Smooth muscle cell of the brain vasculature (primary cell): ENCODE measurements around the gene STOX2.

ENCODE experiments used
- DNase-seq: peaks from one replicate; pipeline ENCODE4 v3.0.0-alpha.2; 2012; ENCODE audit warnings: low read depth, low spot score

Gene STOX2

GRCh38 chr4:183986971-183987946, 82.2 kb downstream of the STOX2 start:
- peak; percentile 9 for DNase-seq

- peak; percentile 41 for DNase-seq
Observed at GRCh38 chr4:183987987-183988392, 82.9 kb downstream of the STOX2 start.

DNA sequence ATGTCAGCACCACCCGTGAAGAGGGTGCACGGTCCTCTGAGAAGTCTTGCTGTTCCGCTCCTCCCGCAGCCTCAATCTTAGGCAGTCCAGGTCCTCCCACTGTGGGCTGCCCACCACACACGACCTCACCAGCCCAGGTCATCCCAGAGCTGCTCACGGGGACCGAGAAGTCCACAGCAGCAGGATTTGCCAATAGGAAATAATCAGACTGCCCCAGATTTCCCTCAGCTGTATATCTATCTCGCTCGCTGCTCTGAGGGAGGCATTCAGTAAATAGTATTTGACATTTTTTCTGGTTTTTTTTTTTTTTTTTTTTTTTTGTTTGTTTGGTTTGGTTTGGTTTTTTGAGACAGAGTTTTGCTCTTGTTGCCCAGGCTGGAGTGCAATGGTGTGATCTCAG, 83.8 kb downstream of the STOX2 start:
- no peak for DNase-seq

- DNase-seq, result no peak
Observed at GRCh38 chr4:183989461-183989860, 84.4 kb downstream of the STOX2 start.

DNA sequence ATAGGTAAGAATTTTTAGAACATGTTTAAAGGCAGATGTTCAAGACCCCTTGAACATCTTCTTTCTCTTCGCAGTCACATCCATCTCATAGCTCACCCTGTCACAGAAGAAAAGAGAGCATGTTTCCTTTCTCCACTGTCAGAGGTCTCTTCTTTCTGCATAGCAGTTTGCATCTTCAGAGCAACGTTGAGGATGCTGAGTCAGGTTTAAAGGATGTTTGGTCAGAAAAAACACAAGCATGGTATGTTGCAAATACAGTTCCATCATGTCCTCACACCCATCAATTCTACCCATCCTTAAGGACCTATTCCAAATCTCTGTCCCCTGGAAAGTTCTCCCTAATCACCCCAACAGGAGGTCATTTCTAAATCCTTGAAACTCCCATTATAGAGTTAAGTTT, 84.8 kb downstream of the STOX2 start:
- DNase-seq, result no peak

DNA sequence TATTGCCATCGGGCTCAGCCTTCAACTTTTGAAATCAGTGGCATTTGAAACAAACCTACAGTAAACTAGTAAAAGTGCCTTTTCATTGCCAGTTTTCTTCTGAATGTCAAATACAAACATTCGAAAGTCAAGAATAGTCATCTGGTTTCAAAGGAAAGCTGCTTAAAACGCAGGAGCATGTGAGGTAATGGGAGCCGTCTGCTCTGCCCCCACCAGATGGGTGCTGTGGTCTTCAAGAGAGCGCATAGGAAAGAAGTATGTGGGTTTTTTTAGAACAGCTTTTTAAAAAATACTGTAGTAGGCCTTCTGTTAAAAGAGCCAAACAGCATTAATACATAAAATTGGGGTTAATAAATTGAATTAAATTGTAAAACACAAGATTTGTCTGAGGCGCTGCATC, 88.6 kb downstream of the STOX2 start:
- no peak for DNase-seq

DNA sequence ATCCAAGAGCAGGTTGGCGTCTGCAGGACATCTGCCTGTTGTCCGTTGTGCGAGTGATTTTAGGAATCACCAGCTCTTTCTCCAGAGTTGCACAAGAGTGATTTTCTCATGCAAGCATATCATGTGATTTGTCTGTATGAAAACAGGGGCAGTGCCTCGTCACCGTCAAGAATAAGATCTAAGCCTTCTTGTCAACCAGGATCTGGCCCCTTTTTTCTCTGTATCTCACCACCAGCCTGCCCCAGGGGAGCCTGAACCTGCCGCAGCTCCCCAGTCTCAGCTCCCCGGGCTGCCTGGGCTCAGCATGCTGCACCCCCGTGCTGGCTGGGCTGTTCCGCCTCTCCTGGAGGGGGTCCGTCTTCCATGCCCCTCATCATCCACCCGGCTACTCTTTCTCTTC, 90.5 kb downstream of the STOX2 start:
- no peak for DNase-seq

DNA sequence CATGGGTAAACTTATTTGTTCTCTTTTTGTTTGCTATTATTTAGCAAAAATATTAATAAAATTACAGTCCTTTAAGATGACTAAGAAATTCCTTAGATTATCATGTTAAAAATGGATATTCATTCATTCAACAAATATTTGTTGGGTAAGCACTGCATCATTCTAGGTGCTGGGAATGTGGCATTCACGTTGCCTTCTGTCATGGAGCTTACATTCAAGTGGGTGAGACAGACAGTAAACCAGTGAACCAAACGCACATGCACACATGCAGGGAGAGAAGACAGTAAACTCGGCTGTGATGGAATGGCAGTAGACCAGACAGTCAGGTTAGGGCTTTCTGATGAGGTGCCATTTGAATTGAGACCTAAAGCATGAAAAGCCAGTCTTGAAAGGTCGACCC, 91.8 kb downstream of the STOX2 start:
- DNase-seq, result no peak

DNA sequence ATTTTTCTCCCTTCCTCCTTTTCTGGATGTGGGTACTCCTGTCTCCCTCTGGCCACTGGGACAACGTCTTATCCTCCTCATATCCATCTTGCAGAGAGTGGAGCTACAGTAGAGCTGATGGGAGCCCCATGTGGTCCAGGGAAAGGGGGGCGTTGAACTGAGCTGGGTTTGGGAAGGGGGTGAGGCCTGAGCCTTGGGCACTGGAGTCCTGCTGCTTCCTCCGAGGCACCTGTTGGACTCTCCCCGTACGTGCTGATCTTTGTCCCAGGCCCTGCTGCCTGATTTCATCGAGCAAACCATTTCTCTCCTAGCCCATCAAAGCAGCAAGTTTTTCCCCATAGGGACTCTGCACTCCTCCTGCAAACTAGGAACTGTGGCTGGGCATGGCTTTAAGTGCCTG, 94.3 kb downstream of the STOX2 start:
- DNase-seq, result no peak

DNA sequence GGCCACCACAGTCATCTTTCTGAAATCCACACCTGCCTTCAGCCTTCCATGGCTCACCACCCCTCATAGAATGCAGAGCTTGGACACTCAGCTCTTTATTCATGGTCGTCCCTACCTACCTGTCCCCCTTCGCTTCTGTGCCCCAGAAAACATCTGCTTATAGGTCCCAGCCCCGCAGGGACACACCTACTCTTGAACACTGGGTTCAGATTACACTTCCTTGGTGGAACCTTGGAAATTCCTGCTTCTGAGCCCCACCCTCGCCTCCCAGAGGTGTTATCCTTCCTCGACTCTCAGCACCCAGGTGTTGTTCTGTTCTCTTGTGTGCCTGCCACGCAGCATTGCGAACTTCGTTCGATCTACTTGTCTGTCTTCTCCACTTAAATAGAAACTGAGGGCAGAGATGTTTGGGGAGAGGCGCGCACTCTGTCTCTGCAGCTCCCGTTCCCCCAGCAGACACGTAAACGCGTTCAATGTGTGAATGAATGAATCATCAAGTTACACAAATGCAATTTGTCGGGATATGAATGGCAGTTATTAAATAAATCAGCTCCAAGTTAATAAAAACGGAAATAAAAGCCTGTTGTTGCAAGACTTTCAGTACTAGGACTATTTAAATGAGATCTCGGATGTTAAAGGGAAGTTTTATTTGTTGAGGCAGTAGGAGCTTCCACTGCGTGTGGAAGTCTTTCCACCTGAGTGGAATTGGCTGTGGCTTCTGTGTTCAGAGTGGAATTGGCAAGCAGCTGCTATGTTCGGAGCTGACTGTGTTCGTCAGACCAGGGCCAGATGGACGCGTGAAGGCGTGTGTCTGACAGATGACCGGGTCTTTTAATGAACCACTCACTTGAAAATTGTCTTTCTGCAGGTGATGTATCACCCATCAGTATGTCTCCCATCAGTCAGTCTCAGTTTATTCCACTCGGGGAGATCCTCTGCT, 95.6 kb downstream of the STOX2 start:
- DNase-seq, result no peak

DNA sequence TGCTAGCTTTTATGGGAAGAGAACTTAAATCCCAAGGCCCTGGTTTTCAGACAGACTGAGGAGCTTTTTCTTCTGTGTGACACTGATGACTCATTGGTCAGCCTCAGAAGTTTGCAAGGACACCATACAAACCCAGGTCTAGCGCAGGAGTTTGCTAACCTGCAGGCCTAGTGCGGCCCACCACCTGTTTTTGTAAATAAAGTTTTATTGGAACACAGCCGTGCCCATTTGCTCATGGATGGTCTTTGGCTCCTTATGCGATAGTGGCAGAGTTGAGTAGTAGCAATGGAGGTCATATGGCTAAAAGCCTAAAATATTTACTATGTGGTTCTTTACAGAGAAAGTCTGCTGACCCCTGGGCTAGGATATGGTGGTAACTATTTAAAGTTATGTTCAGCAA, 98.3 kb downstream of the STOX2 start:
- DNase-seq, result no peak

DNA sequence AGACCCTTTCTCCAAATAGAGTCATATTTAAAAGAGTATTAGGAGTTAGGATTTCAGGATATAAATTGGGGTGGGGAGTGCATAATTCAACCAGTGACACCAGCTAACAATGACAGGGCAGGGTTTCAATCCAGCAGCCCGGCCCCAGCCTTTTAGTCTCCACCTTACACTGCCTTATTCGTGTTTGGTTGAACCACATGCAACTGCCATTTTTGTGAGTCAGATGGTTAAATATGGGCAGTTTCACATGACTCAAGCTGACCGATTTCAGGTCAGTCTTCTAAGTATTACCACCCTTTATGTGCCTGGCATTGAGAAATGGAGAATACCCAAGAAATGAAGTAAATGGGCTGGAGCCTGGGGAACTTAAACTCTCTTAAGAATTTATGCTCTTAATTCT, 102.8 kb downstream of the STOX2 start:
- no peak for DNase-seq

DNA sequence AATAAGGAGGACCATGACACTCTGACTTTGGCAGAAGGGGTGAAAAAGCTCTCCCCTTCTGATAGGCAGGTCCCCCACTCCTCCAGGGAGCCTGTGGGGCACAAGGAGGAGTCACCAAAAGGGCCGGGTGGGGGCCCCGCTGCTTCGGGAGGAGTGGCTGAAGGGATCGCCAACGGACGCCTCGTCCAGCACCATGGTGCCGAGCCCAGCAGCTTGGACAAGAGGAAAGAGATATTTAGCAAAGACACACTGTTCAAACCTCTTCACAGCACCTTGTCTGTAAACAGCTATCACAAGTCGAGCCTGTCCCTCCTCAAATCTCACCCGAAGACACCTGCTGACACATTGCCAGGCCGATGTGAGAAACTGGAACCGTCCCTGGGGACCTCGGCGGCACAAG, 105.6 kb downstream of the STOX2 start:
- no peak for DNase-seq

DNA sequence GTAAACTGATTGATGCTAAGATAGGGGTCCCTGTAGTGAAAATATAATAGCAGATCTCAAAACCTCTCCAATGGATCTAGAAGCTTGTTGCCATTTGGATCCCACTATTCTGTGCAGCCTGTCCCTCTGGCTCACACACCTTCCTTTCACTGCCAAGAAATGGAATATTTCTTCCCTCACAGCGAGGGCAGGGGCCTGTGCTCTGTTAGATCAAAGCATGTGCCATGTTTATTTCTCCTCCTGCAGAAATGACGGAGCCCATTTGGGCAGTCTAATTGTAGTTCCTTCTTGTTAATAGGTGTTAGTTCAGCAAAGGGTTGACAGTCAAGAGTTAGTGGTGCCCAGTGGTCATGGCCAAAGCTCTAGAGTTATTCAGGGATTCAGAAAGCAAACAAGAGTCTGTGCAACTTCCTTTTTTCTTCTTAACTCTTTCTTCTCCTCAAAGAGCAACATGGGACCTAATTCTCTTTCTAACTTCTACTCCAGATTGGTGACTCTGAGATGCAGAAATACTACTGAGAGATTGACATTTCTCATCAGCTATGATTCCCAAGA, 106.8 kb downstream of the STOX2 start:
- no peak for DNase-seq

GRCh38 chr4:184012937-184013336, 107.8 kb downstream of the STOX2 start:
- DNase-seq, result no peak

DNA sequence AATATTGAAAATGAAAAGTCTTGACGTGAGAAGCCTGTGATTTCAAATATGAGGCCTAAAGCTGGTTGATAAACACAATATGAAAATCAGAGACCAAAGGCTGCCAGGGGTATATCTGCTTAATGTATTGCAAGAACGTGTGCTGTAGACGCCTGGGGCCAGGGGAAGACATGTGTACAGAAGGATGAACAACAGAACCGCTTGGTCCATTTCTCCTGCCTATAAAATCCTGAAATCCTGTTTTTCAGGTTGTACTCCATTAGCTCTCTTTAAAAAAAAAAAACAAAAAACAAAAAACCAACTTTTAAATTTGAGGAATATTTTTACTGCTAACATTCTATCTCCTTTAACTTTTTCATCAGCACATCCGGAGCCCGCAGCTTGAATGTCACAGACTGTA, 109.2 kb downstream of the STOX2 start:
- no peak for DNase-seq

GRCh38 chr4:184016759-184017668, 111.9 kb downstream of the STOX2 start:
- DNase-seq, result no peak

DNA sequence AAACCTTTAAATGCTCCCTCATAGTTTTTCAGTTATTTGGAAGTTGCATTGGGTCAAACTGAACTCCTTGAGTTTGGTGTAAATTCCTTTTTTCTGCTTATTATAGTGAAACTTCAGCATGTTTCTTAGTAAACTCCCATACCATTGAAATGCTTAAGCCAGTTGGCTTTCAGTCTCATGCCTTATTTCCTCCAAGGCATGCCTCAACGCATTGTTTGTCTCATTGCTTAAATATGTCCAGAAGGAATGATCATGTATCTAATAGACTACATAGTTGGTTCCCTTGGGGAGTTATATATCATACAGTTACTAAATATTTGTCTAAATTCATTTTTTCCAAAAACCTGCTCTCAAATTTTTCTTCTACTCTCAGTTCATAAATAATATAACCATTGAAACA, 114.0 kb downstream of the STOX2 start:
- no peak for DNase-seq

- no peak for DNase-seq
Observed at GRCh38 chr4:184019667-184020623, 114.8 kb downstream of the STOX2 start.

- DNase-seq, result no peak
Observed at GRCh38 chr4:184021389-184021788, 116.3 kb downstream of the STOX2 start.
